ENCODE data around the gene USH2A.

USH2A gene

GRCh38 chr1:216123446-216124191 is 299.6 kb downstream of the USH2A start:
- Histone ChIP-seq H3K4me2 (ENCODE audit: low read depth, low read length) (no peak overlapping the region), H3K79me2 (ENCODE audit: low read length) (no peaks in the 10 kb centered on the region), H3K27me3 (replicated peaks; ENCODE audit: insufficient read depth, low read length) (no peaks in the 10 kb centered on the region), H3K9ac (ENCODE audit: low read length) (no peak overlapping the region), H2AFZ (ENCODE audit: low read length) (no peak overlapping the region), H3K9me2 (replicated peaks; ENCODE audit: insufficient read depth, low read length) (no peaks in the 10 kb centered on the region), H3K4me1 (ENCODE audit: low read length) (no peaks in the 10 kb centered on the region), H4K20me1 (ENCODE audit: insufficient read depth, low read length) (no peaks in the 10 kb centered on the region), H3K36me3 (replicated peaks; ENCODE audit: insufficient read depth, low read length) (no peaks in the 10 kb centered on the region), H3K4me3 (ENCODE audit: low read length) (no peak overlapping the region), H3F3A (ENCODE audit: insufficient read depth, low read length) (no peaks in the 10 kb centered on the region), H3K27ac (ENCODE audit: low read length) (no peak overlapping the region), H3K9me3 (replicated peaks; ENCODE audit: insufficient read depth, low read length) (no peaks in the 10 kb centered on the region)
- no peak for DNase-seq
- TF ChIP-seq EZH2 (optimal IDR thresholded peaks at IDR 0.05; ENCODE audit: low read depth, low read length), result no peak
- TF ChIP-seq EZH2phosphoT487 (IDR thresholded peaks at IDR 0.05; ENCODE audit: low read length), result no peak
- no peak for TF ChIP-seq CTCF (IDR thresholded peaks at IDR 0.05; ENCODE audit: low read length)

GRCh38 chr1:216119600-216119999 is 303.6 kb downstream of the USH2A start:
- H3K27ac ChIP-seq (ENCODE audit: low read length), result no peak overlapping the region
- H3K9me2 ChIP-seq (replicated peaks; ENCODE audit: insufficient read depth, low read length), result no peaks in the 10 kb centered on the region
- no peak overlapping the region for H3K4me3 ChIP-seq (ENCODE audit: low read length)
- no peak overlapping the region for H2AFZ ChIP-seq (ENCODE audit: low read length)
- no peaks in the 10 kb centered on the region for H3K36me3 ChIP-seq (replicated peaks; ENCODE audit: insufficient read depth, low read length)
- no peak overlapping the region for H3K4me2 ChIP-seq (ENCODE audit: low read depth, low read length)
- no peaks in the 10 kb centered on the region for H3F3A ChIP-seq (ENCODE audit: insufficient read depth, low read length)
- H3K9ac ChIP-seq (ENCODE audit: low read length), result no peak overlapping the region
- no peaks in the 10 kb centered on the region for H4K20me1 ChIP-seq (ENCODE audit: insufficient read depth, low read length)
- no peaks in the 10 kb centered on the region for H3K79me2 ChIP-seq (ENCODE audit: low read length)
- peak; percentile 56 for DNase-seq
- H3K9me3 ChIP-seq (replicated peaks; ENCODE audit: insufficient read depth, low read length), result no peaks in the 10 kb centered on the region
- TF ChIP-seq EZH2 (optimal IDR thresholded peaks at IDR 0.05; ENCODE audit: low read depth, low read length) (no peak), CTCF (IDR thresholded peaks at IDR 0.05; ENCODE audit: low read length) (peak; percentile 52), EZH2phosphoT487 (IDR thresholded peaks at IDR 0.05; ENCODE audit: low read length) (no peak)
- no peaks in the 10 kb centered on the region for H3K27me3 ChIP-seq (replicated peaks; ENCODE audit: insufficient read depth, low read length)
- H3K4me1 ChIP-seq (ENCODE audit: low read length), result no peaks in the 10 kb centered on the region

DNA sequence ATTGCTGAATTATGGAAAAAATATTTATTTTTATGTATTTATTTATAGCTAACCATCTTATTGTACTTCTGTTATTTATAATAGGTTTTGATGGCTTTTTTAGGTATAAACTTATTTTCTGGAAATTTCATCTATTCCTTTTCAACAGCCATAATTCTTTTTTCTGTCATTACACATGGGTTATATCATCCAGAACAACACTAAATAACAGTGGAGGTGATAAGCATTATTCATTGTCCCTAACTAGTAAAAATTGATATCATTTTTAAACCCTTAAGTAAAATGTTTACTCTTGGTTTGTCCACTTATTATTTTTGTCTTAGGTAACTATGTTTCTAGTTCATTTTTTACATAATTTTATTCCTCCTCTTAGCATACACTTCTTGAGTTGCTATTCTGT is 309.1 kb downstream of the USH2A start:
- Histone ChIP-seq H3K4me1 (ENCODE audit: low read length) (no peaks in the 10 kb centered on the region), H3K9me3 (replicated peaks; ENCODE audit: insufficient read depth, low read length) (no peaks in the 10 kb centered on the region), H3F3A (ENCODE audit: insufficient read depth, low read length) (no peaks in the 10 kb centered on the region), H2AFZ (ENCODE audit: low read length) (no peak overlapping the region), H3K4me3 (ENCODE audit: low read length) (no peak overlapping the region), H3K4me2 (ENCODE audit: low read depth, low read length) (no peak overlapping the region), H4K20me1 (ENCODE audit: insufficient read depth, low read length) (no peaks in the 10 kb centered on the region), H3K9ac (ENCODE audit: low read length) (no peak overlapping the region), H3K27me3 (replicated peaks; ENCODE audit: insufficient read depth, low read length) (no peaks in the 10 kb centered on the region), H3K27ac (ENCODE audit: low read length) (no peak overlapping the region), H3K36me3 (replicated peaks; ENCODE audit: insufficient read depth, low read length) (no peaks in the 10 kb centered on the region), H3K79me2 (ENCODE audit: low read length) (no peaks in the 10 kb centered on the region), H3K9me2 (replicated peaks; ENCODE audit: insufficient read depth, low read length) (no peaks in the 10 kb centered on the region)
- TF ChIP-seq EZH2 (optimal IDR thresholded peaks at IDR 0.05; ENCODE audit: low read depth, low read length) (no peak), EZH2phosphoT487 (IDR thresholded peaks at IDR 0.05; ENCODE audit: low read length) (no peak), CTCF (IDR thresholded peaks at IDR 0.05; ENCODE audit: low read length) (no peak)
- no peak for DNase-seq
